ENCODE data around the gene GNG7.
"Not testable (repeated sequence)": the region's sequence is repeated elsewhere in the genome, so short reads cannot be mapped to it uniquely, and the experiment has no call there.

The GNG7 gene

DNA sequence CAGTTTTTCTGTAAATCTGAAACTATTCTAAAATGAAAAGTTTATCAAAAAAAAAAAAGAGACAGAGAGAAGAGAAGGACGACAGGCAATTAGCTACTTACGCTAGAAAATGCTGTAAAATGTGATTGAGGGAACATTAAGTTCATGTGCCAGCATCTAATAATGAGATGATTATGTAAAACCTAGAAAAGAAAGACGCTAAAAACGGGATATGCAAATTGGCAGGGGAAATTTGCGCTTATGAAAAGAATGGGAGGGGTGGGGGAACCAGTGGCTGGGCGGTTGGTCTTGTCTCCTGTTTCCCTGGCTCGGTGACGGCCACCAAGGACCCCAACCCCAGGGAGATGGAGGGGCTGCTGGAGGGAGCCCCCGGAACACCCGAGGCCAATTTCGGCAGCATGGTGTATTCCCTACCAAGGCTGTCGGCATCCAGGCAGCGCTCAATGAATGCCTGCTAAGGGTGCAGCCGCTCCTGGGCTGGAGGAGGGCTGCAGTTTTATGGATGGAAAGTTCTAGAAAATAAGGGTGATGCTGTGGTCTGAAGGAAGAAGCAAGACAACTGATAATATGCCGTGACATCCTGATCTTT, 34.2 kb downstream of the GNG7 start:
- DNase-seq: no peak

DNA sequence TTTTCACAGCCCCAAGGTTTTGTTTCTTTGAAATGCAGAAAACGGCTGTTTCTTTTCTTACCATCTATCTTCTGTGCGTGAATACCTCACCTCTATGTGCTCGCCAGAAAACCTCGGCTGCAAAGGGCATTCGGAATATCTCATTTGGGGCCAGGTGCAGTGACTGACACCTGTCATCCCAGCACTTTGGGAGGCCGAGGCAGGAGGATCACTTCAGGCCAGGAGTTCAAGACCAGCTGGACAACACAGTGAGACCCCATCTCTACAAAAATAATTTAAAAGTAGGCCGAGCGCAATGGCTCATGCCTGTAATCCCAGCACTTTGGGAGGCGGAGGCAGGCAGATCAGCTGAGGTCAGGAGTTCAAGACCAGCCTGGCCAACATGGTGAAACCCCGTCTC, 35.1 kb downstream of the GNG7 start:
- not testable (repeated sequence) for DNase-seq

DNA sequence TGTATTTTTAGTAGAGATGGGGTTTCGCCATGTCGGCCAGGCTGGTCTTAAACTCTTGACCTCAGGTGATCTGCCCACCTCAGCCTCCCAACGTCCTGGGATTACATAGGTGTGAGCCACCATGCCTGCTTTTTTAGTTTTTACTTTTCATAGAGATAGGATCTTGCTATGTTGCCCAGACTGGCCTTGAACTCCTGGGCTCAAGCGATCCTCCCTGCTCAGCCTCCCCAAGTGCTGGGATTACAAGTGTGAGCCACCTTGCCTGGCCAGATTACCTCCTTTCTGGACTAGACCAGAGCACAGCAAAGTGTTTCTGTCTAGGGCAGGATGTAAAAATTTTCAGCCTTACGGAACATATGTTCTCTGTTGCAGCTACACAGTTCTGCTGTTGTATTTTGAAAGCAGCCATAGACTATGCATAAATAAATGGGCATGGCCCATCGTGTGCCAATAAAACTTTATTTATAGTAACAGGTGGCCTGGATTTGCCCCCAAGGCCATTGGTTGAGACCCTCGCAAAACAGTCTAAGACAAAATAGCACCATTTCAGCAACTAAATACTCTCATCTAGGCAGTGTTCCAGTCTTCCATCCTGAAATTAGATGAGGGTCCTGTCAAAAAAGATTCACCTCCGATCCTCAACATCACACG, 36.0 kb downstream of the GNG7 start:
- DNase-seq: no peak

DNA sequence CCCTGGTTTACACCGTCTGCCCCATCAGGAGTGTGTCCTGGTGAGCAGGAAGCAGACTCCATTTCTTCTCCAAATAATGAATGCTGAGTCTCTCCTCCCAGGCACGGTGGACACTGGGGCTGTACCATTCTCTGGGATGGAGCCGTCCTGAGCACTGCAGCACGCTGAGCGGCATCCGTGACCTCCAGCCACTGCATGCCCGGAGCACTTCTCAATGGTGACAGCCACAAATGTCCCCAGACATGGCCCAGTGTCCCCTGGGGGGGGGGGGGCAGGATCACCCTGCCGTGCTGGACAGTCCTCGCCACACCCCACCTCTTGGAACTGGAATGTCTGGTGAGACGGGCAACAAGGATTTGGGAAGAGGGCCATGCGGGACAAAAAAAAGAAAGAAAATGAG, 37.4 kb downstream of the GNG7 start:
- DNase-seq: no peak

DNA sequence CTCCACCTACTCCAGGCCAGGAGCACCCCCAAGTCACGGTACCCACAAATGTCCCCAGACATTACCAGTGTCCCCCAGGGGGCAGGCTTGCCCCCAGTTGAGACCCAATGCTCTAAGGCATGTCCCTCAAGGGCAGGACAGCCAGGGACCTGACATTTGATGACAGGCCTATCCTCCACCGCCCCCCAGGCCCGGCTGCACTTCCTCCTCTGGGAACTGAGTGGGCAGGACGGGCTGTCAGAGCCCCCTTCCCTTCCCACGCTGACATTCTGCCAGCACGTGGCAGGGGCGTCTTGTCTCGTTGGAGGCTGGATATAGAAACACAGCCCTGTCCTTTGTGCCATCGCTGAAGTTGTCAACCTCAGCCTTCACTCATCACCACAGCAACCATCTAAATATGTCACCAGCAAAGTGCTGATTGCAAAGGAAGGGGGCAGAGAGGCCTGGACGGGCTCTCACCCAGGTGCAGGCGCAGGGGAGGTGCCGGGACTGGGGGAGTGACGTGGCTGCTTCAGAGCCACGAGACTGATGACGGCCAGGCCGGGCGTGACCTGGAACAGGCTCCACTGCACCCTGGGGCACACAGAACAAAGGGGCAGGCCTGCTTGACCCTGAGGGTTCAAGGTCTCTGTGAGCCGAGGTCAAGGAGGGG, 38.4 kb downstream of the GNG7 start:
- no peak for DNase-seq

DNA sequence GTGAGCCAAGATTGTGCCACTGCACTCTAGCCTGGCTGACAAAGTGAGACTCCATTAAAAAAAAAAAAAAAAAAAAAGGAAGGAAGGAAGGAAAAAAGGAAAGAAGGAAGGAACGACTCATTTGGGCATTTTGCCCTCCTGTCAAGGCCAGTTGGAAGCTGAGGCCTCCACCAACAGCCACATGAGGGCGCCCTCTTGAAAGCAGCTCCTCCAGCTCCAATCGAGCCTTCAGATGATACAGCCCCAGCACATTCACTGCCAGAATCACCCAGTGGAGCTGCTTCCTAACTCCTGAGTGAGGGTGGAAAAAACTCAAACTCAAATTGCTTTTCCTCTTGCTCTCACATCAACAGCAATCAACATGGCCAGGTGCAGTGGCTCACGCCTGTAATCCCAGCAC, 40.9 kb downstream of the GNG7 start:
- no peak for DNase-seq

DNA sequence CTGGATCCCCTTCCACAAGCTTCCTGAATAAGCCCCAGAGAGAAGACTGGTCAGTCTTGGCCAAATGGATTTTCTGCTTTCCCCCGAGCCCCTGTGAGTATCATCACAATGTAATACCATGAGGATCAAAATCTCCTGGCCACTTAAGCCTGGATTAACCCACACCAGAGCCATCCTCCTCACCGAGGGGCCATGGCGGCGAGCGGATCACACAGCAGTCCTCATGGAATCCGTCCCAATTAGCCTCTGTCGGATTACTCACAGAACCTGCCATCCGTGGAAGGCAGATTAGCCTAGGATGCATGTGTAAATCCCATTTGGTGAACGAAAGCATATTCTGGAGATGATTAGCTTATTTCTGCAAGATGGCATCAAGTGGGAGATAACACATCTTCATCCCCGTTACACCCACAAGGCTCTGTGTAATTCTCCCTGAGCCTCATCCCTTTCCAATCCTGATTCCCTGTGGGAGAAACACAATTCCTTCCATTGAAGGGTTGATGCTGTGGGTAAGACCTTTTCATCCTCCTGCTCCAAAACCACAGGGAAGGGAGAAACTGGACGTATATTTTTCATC, 42.5 kb downstream of the GNG7 start:
- DNase-seq: no peak

DNA sequence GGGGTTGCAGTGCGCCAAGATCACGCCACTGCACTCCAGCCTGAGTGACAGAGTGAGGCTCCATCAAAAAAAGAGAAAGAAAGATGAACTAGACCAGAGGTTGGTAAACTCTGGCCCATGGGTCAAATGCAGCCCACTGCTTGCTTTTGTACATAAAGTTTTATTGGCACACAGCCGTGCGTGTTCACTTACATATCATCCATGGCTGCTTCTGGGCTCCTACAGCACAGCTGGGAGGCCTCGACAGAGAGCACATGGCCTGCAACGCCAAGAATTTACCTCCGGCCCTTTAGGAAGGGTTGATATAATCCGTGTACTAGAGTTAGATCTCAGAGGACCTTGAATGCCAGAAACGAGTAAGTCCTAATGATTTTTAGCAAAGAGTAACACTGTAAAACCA, 46.0 kb downstream of the GNG7 start:
- no peak for DNase-seq

DNA sequence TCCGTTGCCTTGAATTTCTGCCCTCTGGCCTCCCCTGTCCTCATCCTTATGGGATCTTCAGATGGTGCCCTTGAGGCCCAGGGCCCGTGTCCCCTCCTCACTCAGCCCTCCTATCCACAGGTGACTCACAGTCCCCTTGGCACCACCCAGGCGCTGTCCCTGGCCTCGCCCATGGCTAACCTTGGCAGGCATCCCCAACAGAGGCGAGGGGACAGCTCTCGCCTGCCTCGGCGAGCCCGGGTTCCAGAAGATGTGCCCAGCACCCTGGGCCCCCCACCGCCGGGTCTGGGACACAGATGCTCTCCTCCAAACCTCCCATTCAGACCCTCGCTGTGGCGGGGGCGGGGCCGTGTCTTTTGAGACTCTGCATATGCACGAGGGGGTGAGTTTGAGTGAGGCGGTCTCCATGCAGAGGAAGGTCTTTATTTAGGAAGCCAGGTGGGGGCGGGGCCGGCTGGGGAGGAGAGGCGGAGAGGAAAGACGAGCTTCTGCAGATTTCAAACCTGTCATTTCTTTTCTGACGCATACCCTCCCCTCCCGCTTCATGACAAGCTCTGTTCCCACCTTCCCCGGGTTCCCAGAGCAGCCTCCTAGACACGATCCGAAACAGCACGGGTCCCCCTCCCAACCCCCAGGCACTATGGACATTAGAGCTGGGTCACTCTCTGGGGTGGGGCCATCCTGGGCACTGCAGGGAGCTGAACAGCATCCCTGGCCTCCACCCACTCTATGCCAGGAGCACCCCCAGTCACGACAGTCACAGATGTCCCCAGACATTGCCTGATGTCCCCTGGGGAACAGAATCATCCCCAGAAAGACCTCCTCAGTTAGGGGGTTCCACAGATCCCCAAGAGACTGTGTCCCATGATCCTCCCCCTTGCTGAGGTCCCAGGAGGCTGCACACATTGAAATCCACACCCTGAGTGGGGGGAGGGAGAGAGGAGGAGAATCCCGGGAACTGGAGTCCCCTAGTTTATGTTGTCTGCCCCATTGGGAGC, 48.5 kb downstream of the GNG7 start:
- no peak for DNase-seq

DNA sequence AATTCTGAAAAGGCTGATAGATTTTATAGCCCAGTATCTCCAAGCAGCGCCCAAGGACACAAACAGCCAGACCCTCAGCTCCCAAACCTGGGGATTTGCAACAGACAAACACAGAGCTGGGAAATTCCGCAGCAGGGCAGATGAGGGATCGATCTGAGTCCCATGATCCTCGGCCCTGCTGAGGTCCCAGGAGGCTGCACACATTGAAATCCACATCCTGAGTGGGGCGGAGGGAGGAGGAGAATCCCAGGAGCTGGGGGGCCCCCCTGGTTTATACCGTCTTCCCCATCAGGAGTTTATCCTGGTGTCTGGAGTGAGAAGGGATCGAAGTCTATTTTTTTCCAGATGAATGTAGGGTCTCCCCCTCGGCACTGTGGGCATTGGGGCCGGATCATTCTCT, 49.3 kb downstream of the GNG7 start:
- no peak for DNase-seq

DNA sequence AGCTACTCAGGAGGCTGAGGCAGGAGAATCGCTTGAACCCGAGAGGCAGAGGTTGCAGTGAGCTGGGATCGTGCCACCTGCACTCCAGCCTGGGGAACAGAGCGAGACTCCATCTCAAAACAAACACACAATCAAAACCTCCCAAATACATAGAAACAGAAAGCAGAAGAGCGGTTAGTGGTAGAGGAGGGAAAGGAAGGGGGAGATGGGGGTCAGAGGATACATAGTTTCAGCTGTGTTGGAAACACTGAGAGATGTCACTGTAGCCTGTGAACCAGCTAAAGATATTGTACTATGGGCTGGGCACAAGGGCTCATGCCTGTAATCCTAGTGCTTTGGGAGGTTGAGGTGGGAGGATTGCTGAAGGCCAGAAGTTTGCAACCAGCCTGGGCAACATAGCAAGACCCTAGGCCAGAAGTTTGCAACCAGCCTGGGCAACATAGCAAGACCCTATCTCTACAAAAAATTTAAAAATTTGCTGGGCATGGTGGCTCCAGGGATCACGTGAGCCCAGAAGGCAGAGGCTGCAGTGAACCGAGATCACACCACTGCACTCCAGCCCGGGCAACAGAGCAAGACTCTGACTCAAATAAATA, 49.9 kb downstream of the GNG7 start:
- no peak for DNase-seq

DNA sequence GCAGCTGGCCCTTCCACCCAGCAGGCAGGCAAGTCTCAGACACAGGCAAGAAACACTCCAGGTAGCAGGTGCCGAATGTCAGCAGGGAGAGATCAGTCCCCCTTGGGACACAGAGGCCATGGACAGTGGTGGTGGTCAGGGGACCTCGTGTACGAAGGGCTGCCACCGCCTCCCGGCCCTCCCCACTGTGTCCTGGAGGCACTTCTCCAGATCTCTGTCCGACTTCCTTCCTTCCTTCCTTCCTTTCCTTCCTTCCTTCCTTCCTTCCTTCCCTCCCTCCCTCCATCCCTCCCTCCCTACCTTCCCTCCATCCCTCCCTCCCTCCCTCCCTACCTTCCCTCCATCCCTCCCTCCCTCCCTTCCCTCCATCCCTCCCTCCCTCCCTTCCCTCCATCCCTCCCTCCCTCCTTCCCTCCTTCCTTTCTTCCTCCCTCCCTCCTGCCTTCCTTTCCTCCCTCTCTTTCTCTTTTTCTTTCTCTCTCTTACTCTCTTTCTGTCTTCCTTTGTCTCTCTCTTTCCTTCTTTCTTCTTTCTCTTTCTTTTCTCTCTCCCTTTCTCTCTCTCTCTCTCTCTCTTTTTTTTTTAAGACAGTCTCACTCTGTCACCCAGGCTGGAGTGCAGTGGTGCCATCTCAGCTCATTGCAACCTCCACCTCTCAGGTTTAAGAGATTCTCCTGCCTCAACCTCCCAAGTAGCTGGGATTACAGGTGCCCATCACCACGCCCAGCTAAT, 51.3 kb downstream of the GNG7 start:
- DNase-seq: not testable (repeated sequence)

DNA sequence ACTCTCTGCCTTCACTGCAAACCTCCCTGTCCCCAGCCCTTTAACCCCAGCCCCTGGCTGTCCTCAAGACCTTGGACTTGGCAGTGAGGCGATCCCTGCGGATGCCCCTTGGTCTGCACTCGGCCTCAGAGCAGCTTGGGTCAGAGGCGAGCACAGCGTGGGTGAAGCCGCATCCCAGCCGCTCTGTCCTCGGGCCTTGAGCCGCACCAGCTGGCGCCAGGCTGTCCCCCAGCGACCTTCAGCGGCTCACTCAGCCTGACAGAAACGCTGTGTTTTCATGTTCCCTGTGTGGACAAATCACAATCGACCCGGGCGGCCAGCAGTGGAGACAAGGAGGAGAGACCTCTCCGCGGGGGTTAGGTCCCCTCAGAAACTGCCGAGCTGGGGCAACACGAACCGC, 52.0 kb downstream of the GNG7 start:
- DNase-seq: no peak

DNA sequence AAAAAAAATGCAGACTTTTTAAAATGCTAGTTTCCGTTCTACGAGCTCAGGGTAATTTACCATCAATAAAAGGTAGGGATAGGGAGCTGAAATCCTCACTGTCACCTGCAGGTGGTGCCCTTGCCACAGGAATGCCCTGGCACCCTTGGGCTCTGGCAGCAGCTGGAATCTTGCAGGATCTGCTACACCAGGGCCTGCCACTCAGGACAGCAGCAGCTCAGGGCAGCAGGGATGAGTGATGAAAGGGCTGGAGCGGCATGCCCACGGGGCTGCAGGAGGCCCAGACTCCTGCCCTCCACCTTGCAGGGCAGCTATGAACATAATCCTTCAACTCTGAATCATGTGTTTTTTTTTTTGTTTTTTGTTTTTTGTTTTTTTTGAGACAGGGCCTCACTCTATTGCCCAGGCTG, 54.0 kb downstream of the GNG7 start:
- peak; percentile 53 for DNase-seq

DNA sequence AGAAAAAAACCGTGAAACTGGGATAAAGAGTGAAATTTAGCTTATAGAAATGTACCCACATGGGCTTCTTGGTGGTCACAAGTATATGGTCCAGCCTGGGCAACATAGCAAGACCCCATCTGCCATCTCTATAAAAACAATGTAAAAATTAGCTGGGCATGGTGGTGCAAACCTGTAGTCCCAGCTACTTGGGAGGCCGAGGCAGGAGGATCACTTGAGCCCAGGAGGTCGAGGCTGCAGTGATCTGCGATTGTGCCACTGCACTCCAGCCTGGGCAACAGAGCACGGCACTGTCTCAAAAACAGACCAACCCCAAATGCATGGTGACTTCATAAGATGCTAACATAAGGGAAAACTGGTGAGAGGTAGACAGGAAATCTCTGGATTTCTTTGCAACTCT, 54.4 kb downstream of the GNG7 start:
- no peak for DNase-seq

DNA sequence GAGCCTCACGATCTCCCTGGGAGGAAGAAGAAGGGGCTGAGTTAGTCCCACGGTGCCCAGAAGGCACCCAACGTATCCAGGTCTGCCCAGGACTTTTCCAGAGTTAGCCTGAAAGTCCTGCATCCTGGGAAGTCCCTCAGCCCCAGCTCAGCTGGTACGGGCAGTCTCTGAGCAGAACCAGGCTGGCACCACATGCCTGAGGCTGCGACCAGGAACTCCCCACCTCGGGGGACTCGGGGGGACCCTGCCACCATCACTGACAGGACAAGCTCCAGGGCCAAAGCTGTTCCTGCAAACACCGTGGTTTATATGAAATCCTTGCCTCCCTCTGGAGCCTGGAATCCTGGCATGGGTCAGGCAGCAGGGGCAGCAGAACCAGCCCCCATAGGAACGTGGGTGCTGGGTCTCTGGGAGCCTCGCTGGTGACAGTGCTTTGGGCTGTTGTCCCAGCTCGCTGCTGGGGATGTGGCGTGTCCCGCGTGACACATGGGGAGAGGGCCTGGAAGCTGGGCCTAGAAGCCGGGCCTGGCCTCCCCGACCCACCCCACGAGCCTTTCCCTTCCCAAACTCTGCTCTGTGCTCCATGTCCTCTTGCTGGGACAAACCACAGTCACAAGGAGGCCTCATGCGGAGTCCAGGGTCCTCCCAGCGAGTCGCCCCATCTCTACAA, 55.5 kb downstream of the GNG7 start:
- DNase-seq: no peak

DNA sequence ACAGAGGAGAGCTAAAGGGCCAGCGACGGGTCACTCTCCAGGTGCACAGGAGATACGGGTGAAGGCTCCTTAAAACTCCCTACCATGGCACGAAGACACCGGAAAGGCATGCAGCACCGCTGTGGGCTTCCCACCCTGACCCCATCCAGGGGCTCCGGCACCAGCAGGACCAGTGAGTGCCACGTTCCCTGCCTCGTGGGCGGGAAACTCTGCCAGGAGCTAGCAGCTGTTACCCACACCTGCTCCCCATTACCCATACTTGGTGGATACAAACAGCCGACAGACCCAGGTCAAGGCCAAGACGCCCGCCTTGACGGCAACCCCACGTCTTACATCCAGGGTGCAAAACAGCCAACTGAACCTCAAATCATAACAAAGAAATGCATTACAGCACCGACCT, 56.7 kb downstream of the GNG7 start:
- no peak for DNase-seq

DNA sequence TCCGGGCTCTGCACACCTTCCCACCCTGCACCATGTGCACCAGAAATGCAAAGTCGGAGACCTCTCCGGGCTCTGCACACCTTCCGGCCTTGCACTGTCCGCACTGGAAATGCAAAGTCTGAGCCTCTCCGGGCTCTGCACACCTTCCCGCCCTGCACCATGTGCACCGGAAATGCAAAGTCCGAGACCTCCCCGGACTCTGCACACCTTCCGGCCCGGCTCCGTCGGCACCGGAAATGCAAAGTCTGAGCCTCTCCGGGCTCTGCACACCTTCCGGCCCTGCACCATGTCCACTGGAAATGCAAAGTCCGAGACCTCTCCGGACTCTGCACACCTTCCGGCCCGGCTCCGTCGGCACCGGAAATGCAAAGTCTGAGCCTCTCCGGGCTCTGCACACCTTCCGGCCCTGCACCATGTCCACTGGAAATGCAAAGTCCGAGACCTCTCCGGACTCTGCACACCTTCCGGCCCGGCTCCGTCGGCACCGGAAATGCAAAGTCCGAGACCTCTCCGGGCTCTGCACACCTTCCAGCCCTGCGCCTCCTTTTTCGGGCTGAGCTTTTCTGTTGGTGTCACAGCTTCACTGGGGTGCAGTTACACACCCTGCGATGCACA, 59.3 kb downstream of the GNG7 start:
- not testable (repeated sequence) for DNase-seq

DNA sequence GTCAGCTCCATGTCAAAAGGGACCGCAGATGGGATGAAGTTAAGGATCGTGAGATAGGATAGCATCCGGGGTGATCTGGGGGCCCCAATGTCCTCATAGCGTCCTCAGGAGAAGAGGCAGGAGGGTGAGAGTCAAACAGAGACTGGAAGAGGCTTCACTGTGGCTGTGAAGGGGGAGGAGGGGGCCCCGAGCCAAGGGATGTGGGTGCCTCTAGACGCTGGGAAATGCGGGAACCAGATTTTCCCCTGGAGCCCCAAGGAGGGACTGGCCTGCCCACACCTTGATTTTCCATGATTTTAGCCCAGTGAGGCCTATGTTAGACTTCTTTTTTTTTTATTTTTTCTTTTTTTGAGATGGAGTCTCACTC, 61.2 kb downstream of the GNG7 start:
- no peak for DNase-seq

DNA sequence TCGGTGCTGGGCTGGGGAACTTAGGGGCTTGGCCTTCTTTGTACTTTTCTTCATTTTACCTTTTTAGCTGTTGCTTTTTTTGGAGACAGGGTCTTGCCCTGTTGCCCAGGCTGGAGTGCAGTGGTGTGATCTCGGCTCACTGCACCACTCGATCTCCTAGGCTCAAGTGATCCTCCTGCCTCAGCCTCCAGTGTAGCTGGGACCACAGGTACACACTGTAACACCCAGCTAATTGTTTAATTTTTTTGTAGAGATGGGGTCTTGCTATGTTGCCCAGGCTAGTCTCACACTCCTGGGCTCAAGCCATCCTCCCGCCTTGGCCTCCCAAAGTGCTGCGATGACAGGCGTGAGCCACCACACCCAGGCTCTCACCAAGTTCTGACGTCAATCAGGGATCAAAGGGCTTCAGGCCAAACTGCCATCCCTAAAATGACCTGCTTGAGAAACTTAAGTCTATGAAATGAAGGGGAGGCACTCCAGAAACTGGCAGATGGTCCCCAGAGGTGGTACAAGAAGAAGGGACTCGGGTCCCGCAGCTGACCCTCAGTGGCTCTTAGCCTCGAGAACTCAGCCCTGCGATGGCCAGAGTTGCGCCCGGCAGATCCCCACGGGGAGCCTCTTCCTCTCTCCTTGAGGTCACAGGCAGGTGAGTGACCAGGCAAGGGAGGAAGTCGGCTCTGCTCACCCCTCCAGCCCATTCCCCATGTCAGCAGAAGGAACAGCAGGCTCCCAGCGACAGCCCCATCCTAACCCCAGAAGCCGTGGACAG, 61.7 kb downstream of the GNG7 start:
- no peak for DNase-seq

Data from NCI-H748 treated with DMSO at 0.1 percent for 48 hours (cell line).